Fibroblast of skin of back (primary cell): ENCODE results near the gene PBXIP1.
A peak's percentile ranks its signal among the peaks of the same experiment; 100 is the strongest.
"Not testable (repeated sequence)": the region's sequence is repeated elsewhere in the genome, so short reads cannot be mapped to it uniquely, and the experiment has no call there.

ENCODE experiments used
- DNase-seq: peaks from one replicate; pipeline ENCODE4 v3.0.0-alpha.2; 2013

Gene PBXIP1

GRCh38 chr1:154935749-154936554 lies 19.9 kb downstream of the PBXIP1 start:
- DNase-seq = no peak

GRCh38 chr1:154934358-154934948 lies 21.4 kb downstream of the PBXIP1 start:
- no peak for DNase-seq

GRCh38 chr1:154931940-154932487 lies 23.9 kb downstream of the PBXIP1 start:
- DNase-seq = no peak

GRCh38 chr1:154926201-154926600 lies 29.7 kb downstream of the PBXIP1 start:
- DNase-seq = no peak

- DNase-seq = no peak
Observed at GRCh38 chr1:154925335-154926170, 30.3 kb downstream of the PBXIP1 start.

- DNase-seq = no peak
Observed at GRCh38 chr1:154923695-154924094, 32.2 kb downstream of the PBXIP1 start.

GRCh38 chr1:154913273-154913672 lies 42.6 kb downstream of the PBXIP1 start:
- DNase-seq = no peak

- no peak for DNase-seq
Observed at GRCh38 chr1:154912755-154913154, 43.1 kb downstream of the PBXIP1 start.

- no peak for DNase-seq
Observed at GRCh38 chr1:154911691-154912550, 44.0 kb downstream of the PBXIP1 start.

- DNase-seq = no peak
Observed at GRCh38 chr1:154910851-154911250, 45.0 kb downstream of the PBXIP1 start.

- DNase-seq = no peak
Observed at GRCh38 chr1:154908937-154909336, 47.0 kb downstream of the PBXIP1 start.

- not testable (repeated sequence) for DNase-seq
Observed at GRCh38 chr1:154908129-154908528, 47.8 kb downstream of the PBXIP1 start.

GRCh38 chr1:154906621-154907081 lies 49.2 kb downstream of the PBXIP1 start:
- DNase-seq = peak; percentile 8

GRCh38 chr1:154902938-154903566 lies 52.8 kb downstream of the PBXIP1 start:
- no peak for DNase-seq

GRCh38 chr1:154901591-154901990 lies 54.3 kb downstream of the PBXIP1 start:
- no peak for DNase-seq

GRCh38 chr1:154899041-154899440 lies 56.9 kb downstream of the PBXIP1 start:
- no peak for DNase-seq

GRCh38 chr1:154896771-154897286 lies 59.1 kb downstream of the PBXIP1 start:
- no peak for DNase-seq

- no peak for DNase-seq
Observed at GRCh38 chr1:154895798-154896197, 60.1 kb downstream of the PBXIP1 start.
